Measurements from ENCODE around the gene TIMMDC1. TPM values are rescaled to one million over a fixed set of nuclear protein-coding genes. Genes with fewer than 3 reads are reported as not detected.

The TIMMDC1 gene
- total RNA-seq, 2 donors from 2014 or later, result 79.9 to 108 TPM

DNA sequence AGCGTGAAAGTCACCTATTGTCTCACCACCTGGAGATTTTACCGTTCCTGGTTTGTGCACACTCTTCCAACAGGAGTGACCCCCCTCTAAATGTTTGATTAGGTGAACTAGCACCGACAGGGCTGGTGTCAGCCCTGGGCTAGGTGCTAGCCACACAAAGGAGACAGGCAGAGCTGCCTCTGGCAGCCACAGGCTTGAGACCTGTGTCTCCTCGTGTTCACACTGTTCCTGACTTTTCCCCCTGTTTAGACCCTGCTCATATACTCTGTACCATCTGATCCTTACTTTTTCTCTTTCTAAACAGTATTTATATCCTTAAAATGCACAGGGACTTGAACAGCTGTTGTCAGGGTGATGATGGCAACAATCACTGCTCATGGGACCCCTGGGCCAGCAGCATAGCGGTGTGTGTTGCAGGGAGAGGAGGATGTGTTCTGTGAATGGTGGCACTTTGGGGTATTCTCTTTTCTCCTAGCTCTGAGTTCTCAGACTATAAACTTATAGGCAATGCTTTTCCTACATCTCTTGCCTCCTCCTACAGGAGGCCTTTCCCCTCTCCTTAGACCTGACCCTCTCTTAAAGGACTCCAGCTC is 55.6 kb downstream of the TIMMDC1 start:
- TF ChIP-seq, protein P1, sequence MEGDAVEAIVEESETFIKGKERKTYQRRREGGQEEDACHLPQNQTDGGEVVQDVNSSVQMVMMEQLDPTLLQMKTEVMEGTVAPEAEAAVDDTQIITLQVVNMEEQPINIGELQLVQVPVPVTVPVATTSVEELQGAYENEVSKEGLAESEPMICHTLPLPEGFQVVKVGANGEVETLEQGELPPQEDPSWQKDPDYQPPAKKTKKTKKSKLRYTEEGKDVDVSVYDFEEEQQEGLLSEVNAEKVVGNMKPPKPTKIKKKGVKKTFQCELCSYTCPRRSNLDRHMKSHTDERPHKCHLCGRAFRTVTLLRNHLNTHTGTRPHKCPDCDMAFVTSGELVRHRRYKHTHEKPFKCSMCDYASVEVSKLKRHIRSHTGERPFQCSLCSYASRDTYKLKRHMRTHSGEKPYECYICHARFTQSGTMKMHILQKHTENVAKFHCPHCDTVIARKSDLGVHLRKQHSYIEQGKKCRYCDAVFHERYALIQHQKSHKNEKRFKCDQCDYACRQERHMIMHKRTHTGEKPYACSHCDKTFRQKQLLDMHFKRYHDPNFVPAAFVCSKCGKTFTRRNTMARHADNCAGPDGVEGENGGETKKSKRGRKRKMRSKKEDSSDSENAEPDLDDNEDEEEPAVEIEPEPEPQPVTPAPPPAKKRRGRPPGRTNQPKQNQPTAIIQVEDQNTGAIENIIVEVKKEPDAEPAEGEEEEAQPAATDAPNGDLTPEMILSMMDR (IDR thresholded peaks at IDR 0.05), result no peak
- Histone ChIP-seq H3K4me1 (no peaks in the 10 kb centered on the region), H3K4me3 (no peak overlapping the region), H3K9me3 (no peaks in the 10 kb centered on the region), H3K36me3 (no peaks in the 10 kb centered on the region), H3K27me3 (no peaks in the 10 kb centered on the region), H3K27ac (no peak overlapping the region)
- DNase-seq (ENCODE audit: low spot score), result no peak

DNA sequence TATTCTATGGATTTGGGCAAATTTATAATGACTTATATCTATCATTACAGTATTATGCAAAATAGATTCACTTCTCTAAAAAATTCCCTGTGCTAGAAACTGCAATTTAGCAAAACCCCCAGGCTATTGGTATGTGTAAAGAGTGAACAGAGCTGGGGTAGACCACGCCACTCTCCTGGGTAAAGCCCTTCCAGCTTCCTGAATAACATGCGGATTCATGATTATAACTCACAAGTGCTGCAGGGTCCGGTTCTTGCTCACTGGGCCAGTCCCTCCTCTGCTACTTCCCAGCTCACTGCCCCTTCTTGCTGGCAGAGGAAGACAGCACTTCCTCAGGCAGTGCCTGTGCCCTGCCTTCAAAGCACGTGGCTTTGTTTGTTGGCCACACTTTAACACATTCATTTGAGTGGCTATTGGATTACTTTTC is 57.0 kb downstream of the TIMMDC1 start:
- Histone ChIP-seq H3K27ac (no peak overlapping the region), H3K27me3 (no peaks in the 10 kb centered on the region), H3K9me3 (no peaks in the 10 kb centered on the region), H3K4me1 (no peaks in the 10 kb centered on the region), H3K4me3 (no peak overlapping the region), H3K36me3 (no peaks in the 10 kb centered on the region)
- DNase-seq (ENCODE audit: low spot score), result no peak
- TF ChIP-seq, protein P1 (IDR thresholded peaks at IDR 0.05), result no peak

DNA sequence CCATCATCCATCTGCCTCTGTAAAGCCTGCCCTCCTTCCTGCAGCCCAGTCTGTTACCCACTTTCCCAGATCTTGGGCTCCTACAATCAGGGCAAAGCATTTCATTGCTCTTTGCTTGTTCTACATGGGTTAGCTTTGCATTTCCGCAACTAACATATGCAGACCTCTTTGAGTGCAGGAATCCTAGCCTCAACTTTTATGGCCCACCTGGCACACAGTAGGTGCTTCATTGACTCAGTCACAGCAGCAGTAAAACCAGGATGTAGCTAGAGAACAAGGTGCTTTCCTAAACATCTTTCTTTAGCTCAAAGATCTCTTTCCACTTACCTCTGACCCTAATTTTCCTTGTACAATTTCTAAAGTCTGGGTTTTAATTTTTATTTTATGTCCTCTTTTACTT is 57.6 kb downstream of the TIMMDC1 start:
- Histone ChIP-seq H3K4me1 (no peaks in the 10 kb centered on the region), H3K27ac (no peak overlapping the region), H3K9me3 (no peaks in the 10 kb centered on the region), H3K4me3 (no peak overlapping the region), H3K27me3 (no peaks in the 10 kb centered on the region), H3K36me3 (no peaks in the 10 kb centered on the region)
- TF ChIP-seq, protein P1 (IDR thresholded peaks at IDR 0.05), result no peak
- DNase-seq (ENCODE audit: low spot score), result no peak

DNA sequence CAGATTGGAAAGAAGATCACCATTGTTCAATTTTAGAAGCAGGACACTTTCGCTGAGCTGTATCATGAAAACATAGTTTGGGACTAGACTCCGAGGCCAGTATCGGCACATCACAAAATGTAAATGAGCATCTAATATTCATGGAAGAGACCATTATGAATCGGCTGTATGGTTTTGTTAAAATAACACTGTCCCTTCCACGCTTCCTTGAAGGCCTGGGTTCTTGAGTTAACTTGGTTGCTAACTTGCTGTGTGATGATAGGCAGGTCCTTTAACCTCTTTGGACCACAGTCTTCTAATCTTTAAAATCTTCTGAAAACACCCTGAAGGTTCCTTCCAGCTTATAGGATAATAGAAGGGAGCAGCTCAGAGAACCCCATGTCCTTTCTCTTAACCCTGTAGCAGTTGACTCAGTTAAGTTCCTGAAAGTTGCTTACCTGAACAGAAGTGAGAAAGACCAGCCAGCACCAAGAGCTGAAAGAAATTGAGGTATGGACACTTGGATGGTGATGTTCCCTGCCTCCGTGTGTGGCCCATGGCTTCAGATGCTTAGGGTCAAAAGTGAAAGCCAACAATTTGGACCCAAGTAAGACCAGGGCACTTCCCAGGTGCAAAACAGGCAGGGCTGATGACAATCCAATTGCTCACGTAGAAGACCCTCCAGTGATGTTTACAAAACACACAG is 59.0 kb downstream of the TIMMDC1 start:
- TF ChIP-seq, protein P1 (IDR thresholded peaks at IDR 0.05), result no peak
- no peaks in the 10 kb centered on the region for H3K27me3 ChIP-seq
- DNase-seq (ENCODE audit: low spot score), result no peak
- H3K4me1 ChIP-seq, result peaks cover 0 to under 1% of the 10 kb centered on the region in 2 donors
- no peaks in the 10 kb centered on the region for H3K36me3 ChIP-seq
- no peak overlapping the region for H3K4me3 ChIP-seq
- no peak overlapping the region for H3K27ac ChIP-seq
- no peaks in the 10 kb centered on the region for H3K9me3 ChIP-seq

DNA sequence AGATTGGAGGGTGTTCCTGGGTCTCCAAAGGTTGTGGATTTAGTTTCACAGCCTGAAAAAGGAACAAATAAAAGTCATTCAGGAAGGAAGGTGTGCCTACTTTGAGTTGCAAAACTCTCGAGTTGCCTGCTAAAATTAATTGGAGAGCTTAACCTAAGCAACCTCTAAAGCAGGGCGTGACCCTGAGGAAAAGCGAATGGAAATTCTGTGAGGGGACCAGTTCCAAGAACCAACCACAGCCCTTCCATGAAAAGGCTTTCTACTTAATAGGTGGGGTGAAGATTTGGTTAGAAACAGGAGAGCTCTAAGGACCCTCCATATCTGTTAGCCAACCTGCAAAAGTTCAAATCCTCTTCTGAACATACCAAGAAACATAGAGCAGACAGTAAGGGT is 59.5 kb downstream of the TIMMDC1 start:
- no peak for DNase-seq (ENCODE audit: low spot score)
- H3K4me3 ChIP-seq, result no peak overlapping the region
- H3K27me3 ChIP-seq, result no peaks in the 10 kb centered on the region
- TF ChIP-seq, protein P1 (IDR thresholded peaks at IDR 0.05), result no peak
- no peak overlapping the region for H3K27ac ChIP-seq
- no peaks in the 10 kb centered on the region for H3K9me3 ChIP-seq
- peaks cover 0 to 6% of the 10 kb centered on the region in 2 donors for H3K4me1 ChIP-seq
- no peaks in the 10 kb centered on the region for H3K36me3 ChIP-seq

All from right atrium auricular region (tissue), 2 donors.